Measurements from ENCODE around the gene C2CD2. TPM values are rescaled to one million over a fixed set of nuclear protein-coding genes. Genes with fewer than 3 reads are reported as not detected.
A peak's percentile ranks its signal among the peaks of the same experiment; 100 is the strongest.

The C2CD2 gene
- total and polyA plus RNA-seq, 10 of the 15 experiments (the other 5 are each of a cell fraction or from before 2014, with no cell fraction given), result 2.2 to 30.9 (median 9.9) TPM

GRCh38 chr21:41879190-41879998 is 74.4 kb downstream of the C2CD2 start, which contains the start of gene PRDM15 (continued):
- TF ChIP-seq MXI1 (IDR thresholded peaks at IDR 0.05; ENCODE audit: low read depth, low read length), result peak; percentile 72
- peak in 1 of 2 experiments; percentile 65; a peak in 2 of 4 replicates for TF ChIP-seq BHLHE40 (IDR thresholded peaks at IDR 0.05; ENCODE audit: borderline replicate concordance in 1 of 2, low read depth in 2 of 2, low read length in 1 of 2)
- 0 out of 2 replicates have a peak, but pooled peaks have one; percentile 19 for TF ChIP-seq CHD2 (IDR thresholded peaks at IDR 0.05; ENCODE audit: borderline replicate concordance, low read depth, low read length)
- TF ChIP-seq PKNOX1 (IDR thresholded peaks at IDR 0.05), result no peak
- no peak for TF ChIP-seq TCF12 (IDR thresholded peaks at IDR 0.05; ENCODE audit: low read depth, low read length)
- TF ChIP-seq HCFC1 (IDR thresholded peaks at IDR 0.05; ENCODE audit: low read length), result peak; percentile 71
- no peak for TF ChIP-seq CREB1 (IDR thresholded peaks at IDR 0.05; ENCODE audit: low read depth)
- no peak for TF ChIP-seq ATF7 (IDR thresholded peaks at IDR 0.05; ENCODE audit: low read depth)
- TF ChIP-seq DPF2 (IDR thresholded peaks at IDR 0.05), result peak; percentile 68; the same call in 1 of the 2 replicates
- TF ChIP-seq SRF (IDR thresholded peaks at IDR 0.05; ENCODE audit: low read depth in 2 of 2, low read length in 2 of 2), result 0 out of 4 replicates have a peak, but pooled peaks of 1 of the 2 experiments have one; percentile 19
- TF ChIP-seq BACH1 (IDR thresholded peaks at IDR 0.05; ENCODE audit: borderline replicate concordance), result peak; percentile 79
- 0 out of 2 replicates have a peak, but pooled peaks have one; percentile 23 for TF ChIP-seq SMAD5 (IDR thresholded peaks at IDR 0.05; ENCODE audit: low read depth)
- peak; percentile 86 for TF ChIP-seq IKZF1 (conservative IDR thresholded peaks at IDR 0.05)
- no peak for TF ChIP-seq RFX5 (IDR thresholded peaks at IDR 0.05; ENCODE audit: low read depth, low read length)
- 0 out of 2 replicates have a peak, but pooled peaks have one; percentile 15 for TF ChIP-seq ZBTB40 (IDR thresholded peaks at IDR 0.05; ENCODE audit: borderline replicate concordance)
- TF ChIP-seq POLR2AphosphoS2 (IDR thresholded peaks at IDR 0.05; ENCODE audit: low read depth, low read length), result no peak
- peak; percentile 76 for TF ChIP-seq NR2F1 (conservative IDR thresholded peaks at IDR 0.05)
- TF ChIP-seq, protein P1, sequence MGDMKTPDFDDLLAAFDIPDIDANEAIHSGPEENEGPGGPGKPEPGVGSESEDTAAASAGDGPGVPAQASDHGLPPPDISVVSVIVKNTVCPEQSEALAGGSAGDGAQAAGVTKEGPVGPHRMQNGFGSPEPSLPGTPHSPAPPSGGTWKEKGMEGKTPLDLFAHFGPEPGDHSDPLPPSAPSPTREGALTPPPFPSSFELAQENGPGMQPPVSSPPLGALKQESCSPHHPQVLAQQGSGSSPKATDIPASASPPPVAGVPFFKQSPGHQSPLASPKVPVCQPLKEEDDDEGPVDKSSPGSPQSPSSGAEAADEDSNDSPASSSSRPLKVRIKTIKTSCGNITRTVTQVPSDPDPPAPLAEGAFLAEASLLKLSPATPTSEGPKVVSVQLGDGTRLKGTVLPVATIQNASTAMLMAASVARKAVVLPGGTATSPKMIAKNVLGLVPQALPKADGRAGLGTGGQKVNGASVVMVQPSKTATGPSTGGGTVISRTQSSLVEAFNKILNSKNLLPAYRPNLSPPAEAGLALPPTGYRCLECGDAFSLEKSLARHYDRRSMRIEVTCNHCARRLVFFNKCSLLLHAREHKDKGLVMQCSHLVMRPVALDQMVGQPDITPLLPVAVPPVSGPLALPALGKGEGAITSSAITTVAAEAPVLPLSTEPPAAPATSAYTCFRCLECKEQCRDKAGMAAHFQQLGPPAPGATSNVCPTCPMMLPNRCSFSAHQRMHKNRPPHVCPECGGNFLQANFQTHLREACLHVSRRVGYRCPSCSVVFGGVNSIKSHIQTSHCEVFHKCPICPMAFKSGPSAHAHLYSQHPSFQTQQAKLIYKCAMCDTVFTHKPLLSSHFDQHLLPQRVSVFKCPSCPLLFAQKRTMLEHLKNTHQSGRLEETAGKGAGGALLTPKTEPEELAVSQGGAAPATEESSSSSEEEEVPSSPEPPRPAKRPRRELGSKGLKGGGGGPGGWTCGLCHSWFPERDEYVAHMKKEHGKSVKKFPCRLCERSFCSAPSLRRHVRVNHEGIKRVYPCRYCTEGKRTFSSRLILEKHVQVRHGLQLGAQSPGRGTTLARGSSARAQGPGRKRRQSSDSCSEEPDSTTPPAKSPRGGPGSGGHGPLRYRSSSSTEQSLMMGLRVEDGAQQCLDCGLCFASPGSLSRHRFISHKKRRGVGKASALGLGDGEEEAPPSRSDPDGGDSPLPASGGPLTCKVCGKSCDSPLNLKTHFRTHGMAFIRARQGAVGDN (IDR thresholded peaks at IDR 0.05), result peak; percentile 82
- no peak for TF ChIP-seq CBX3 (IDR thresholded peaks at IDR 0.05; ENCODE audit: borderline replicate concordance, low read depth)
- TF ChIP-seq ZNF207 (IDR thresholded peaks at IDR 0.05; ENCODE audit: borderline replicate concordance), result 0 out of 2 replicates have a peak, but pooled peaks have one; percentile 53
- no peak for TF ChIP-seq PAX5 (IDR thresholded peaks at IDR 0.05; ENCODE audit: borderline replicate concordance, low read depth, low read length)
- TF ChIP-seq POLR2A (IDR thresholded peaks at IDR 0.05; ENCODE audit: low read depth, low read length), result peak; percentile 82

Data from GM12878 (cell line).